Keratinocyte (primary cell): ENCODE data around the gene LIPF. TPM values are rescaled to one million over a fixed set of nuclear protein-coding genes. Genes with fewer than 3 reads are reported as not detected.

ENCODE experiments used
- DNase-seq: peaks from one replicate; pipeline ENCODE4 v3.0.0-alpha.2; 2011; ENCODE audit warnings: low read depth, missing footprints, low spot score
- FAIRE-seq: peaks from 2 replicates; lab custom pipeline; 2011; peaks lifted over from hg19 to GRCh38; lab: Jason Lieb, UNC
- H2AFZ ChIP-seq: 2 replicates; pipeline ENCODE4 v1.6.0; 2012; ENCODE audit warnings: low read length, control low read depth, inconsistent platforms; ENCODE audit not compliant: control insufficient read depth
- H3K27ac ChIP-seq: 2 replicates; pipeline ENCODE4 v1.5.1; 2011; ENCODE audit warnings: low read length; ENCODE audit not compliant: control insufficient read depth, insufficient read depth
- H3K27me3 ChIP-seq: 3 replicates; pipeline ENCODE4 v1.6.0; 2011; ENCODE audit warnings: low read length; ENCODE audit not compliant: control insufficient read depth, insufficient read depth; ENCODE audit errors: extremely low read depth
- H3K36me3 ChIP-seq, 2 experiments: 2 replicates in 1 of 2; 3 replicates in 1 of 2; pipeline ENCODE4 v1.5.1; 2011; ENCODE audit warnings: low read length in 2 of 2, mild to moderate bottlenecking in 1 of 2; ENCODE audit not compliant: control insufficient read depth in 2 of 2, insufficient read depth in 2 of 2; ENCODE audit errors: extremely low read depth in 1 of 2
- H3K4me1 ChIP-seq: 3 replicates; pipeline ENCODE4 v1.5.1; 2011; ENCODE audit warnings: low read length; ENCODE audit not compliant: control insufficient read depth, insufficient read depth; ENCODE audit errors: extremely low read depth
- H3K4me2 ChIP-seq: 3 replicates; pipeline ENCODE4 v1.6.0; 2011; ENCODE audit warnings: low read depth, low read length; ENCODE audit not compliant: control insufficient read depth, insufficient read depth; ENCODE audit errors: extremely low read depth
- H3K4me3 ChIP-seq, 3 experiments: fragments of 200-600 bp in 1 of 3; sonication (generic) in 1 of 3; 2 replicates in 2 of 3; 3 replicates in 1 of 3; pipeline ENCODE4 v1.5.1; 2011 to 2016; ENCODE audit warnings: low read length in 3 of 3, mild to moderate bottlenecking in 3 of 3, control low read depth in 2 of 3, inconsistent platforms in 1 of 3, low read depth in 1 of 3, mixed read lengths in 1 of 3, mixed run types in 1 of 3, moderate library complexity in 1 of 3; ENCODE audit not compliant: control insufficient read depth in 2 of 3, insufficient read depth in 2 of 3; ENCODE audit errors: extremely low read depth in 1 of 3
- H3K79me2 ChIP-seq: 2 replicates; pipeline ENCODE4 v1.6.0; 2012; ENCODE audit warnings: low read length; ENCODE audit not compliant: control insufficient read depth, insufficient read depth
- H3K9ac ChIP-seq: 3 replicates; pipeline ENCODE4 v1.6.0; 2011; ENCODE audit warnings: low read length; ENCODE audit not compliant: control insufficient read depth, insufficient read depth; ENCODE audit errors: extremely low read depth
- H3K9me1 ChIP-seq: 3 replicates; pipeline ENCODE4 v1.6.0; 2011; ENCODE audit warnings: low read length; ENCODE audit not compliant: control insufficient read depth, insufficient read depth; ENCODE audit errors: extremely low read depth
- H3K9me3 ChIP-seq: 2 replicates; pipeline ENCODE4 v1.5.1; 2012; ENCODE audit warnings: low read depth, low read length; ENCODE audit not compliant: control insufficient read depth
- H4K20me1 ChIP-seq: 3 replicates; pipeline ENCODE4 v1.6.0; 2011; ENCODE audit warnings: low read length; ENCODE audit not compliant: control insufficient read depth, insufficient read depth; ENCODE audit errors: extremely low read depth
- EZH2 ChIP-seq: IDR thresholded peaks from one replicate; pipeline ENCODE4 v1.6.1; 2012; ENCODE audit warnings: inconsistent platforms, mild to moderate bottlenecking, low read length, moderate library complexity
- dilution Hi-C: fragments of 300-500 bp; cut with MboI; formaldehyde crosslinking; loops from one replicate; pipeline ENCODE4 v1.7.0; 2020; ENCODE audit warnings: low sequenced_read_pairs; ENCODE audit not compliant: extremely low pct_ligation_motif_present
- polyA minus RNA-seq, 3 experiments: library from RNA; depleted of rRNA, polyadenylated mRNA; stranded (reverse); fragments of >200 nt; gene quantifications; 1 replicate in 1 of 3; 2 replicates in 1 of 3; 3 replicates in 1 of 3; pipeline ENCODE4 v1.2.3, GENCODE V29; 2011
- polyA plus RNA-seq, 5 experiments: library from polyadenylated mRNA; depleted of rRNA in 3 of 5; stranded (reverse) in 3 of 5; stranded (forward) in 1 of 5; unstranded in 1 of 5; fragments of >200 nt; gene quantifications; 1 replicate in 1 of 5; 2 replicates in 3 of 5; 3 replicates in 1 of 5; pipeline versions ENCODE4 v1.2.1 to v1.2.3, GENCODE V29; 2011 to 2012; ENCODE audit warnings: missing spikeins in 2 of 5, low read depth in 1 of 5, low replicate concordance in 1 of 5
- TF ChIP-seq, protein P1 (sequence below), 3 experiments: IDR thresholded peaks in 1 of 3; conservative IDR thresholded peaks in 1 of 3; optimal IDR thresholded peaks in 1 of 3; 2 replicates in 2 of 3; 3 replicates in 1 of 3; pipeline versions ENCODE3 to v1.5.1; 2011; ENCODE audit warnings: low read length in 3 of 3, mild to moderate bottlenecking in 3 of 3, moderate library complexity in 2 of 3, control low read depth in 1 of 3, inconsistent platforms in 1 of 3; ENCODE audit not compliant: insufficient read depth in 2 of 3; ENCODE audit errors: extremely low read depth in 1 of 3

LIPF gene, protein sequence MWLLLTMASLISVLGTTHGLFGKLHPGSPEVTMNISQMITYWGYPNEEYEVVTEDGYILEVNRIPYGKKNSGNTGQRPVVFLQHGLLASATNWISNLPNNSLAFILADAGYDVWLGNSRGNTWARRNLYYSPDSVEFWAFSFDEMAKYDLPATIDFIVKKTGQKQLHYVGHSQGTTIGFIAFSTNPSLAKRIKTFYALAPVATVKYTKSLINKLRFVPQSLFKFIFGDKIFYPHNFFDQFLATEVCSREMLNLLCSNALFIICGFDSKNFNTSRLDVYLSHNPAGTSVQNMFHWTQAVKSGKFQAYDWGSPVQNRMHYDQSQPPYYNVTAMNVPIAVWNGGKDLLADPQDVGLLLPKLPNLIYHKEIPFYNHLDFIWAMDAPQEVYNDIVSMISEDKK
- polyA plus RNA-seq (not detected in 3 replicates), polyA minus RNA-seq (not detected in 3 replicates)
- polyA plus RNA-seq (2011; ENCODE audit: low read depth): not detected
- polyA plus RNA-seq (2011; cell fraction: cytosol; rRNA removed): not detected in 2 replicates
- not detected in 2 replicates for polyA plus RNA-seq (2011; cell fraction: nucleus; rRNA removed)
- polyA plus RNA-seq (2012; ENCODE audit: low replicate concordance): not detected in 2 replicates
- not detected for polyA minus RNA-seq (2011; cell fraction: cytosol; rRNA and poly(A)+ RNA removed)
- not detected in 2 replicates for polyA minus RNA-seq (2011; cell fraction: nucleus; rRNA and poly(A)+ RNA removed)

DNA sequence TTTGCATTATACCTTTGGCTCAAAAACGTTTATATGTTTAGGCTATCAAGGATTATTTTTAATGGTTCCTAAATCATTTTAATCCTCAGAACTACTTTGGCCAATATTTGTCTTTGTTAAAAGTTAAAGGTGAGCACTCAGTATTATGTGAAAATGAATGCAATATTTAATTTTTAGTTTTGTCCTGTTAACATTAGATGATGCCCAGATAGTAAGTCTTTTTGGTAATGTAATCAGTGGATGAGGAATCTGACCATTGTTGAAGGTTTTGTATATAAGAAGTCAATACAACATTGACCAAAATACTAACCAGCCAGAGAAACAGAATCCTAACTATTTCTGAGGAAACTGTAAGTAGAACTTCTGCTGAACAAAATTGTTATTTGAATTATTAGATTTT is at the start of gene LIPF:
Gene LIPF (plus strand): TSS at position 301 of the 400 bp plus-strand sequence. CDS start 2,856 bp downstream, outside the sequence.
- H3K4me3 ChIP-seq: no peak within 1 kb of the TSS
- TF ChIP-seq EZH2: no peak
- TF ChIP-seq, protein P1, sequence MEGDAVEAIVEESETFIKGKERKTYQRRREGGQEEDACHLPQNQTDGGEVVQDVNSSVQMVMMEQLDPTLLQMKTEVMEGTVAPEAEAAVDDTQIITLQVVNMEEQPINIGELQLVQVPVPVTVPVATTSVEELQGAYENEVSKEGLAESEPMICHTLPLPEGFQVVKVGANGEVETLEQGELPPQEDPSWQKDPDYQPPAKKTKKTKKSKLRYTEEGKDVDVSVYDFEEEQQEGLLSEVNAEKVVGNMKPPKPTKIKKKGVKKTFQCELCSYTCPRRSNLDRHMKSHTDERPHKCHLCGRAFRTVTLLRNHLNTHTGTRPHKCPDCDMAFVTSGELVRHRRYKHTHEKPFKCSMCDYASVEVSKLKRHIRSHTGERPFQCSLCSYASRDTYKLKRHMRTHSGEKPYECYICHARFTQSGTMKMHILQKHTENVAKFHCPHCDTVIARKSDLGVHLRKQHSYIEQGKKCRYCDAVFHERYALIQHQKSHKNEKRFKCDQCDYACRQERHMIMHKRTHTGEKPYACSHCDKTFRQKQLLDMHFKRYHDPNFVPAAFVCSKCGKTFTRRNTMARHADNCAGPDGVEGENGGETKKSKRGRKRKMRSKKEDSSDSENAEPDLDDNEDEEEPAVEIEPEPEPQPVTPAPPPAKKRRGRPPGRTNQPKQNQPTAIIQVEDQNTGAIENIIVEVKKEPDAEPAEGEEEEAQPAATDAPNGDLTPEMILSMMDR (optimal IDR thresholded peaks at IDR 0.05 in 1 of 3, IDR thresholded peaks at IDR 0.05 in 1 of 3, conservative IDR thresholded peaks at IDR 0.05 in 1 of 3; ENCODE audit: extremely low read depth in 1 of 3, insufficient read depth in 2 of 3, low read length in 3 of 3): no peak
- H3K9me3 ChIP-seq: no peaks in the 10 kb centered on the region
- H3K27ac ChIP-seq: no peak within 1 kb of the TSS
- H3K79me2 ChIP-seq: no peaks in the 10 kb centered on the region
- dilution Hi-C loops: no loop called here
- FAIRE-seq: no peak
- no peaks in the 10 kb centered on the region for H4K20me1 ChIP-seq
- H3K27me3 ChIP-seq: no peaks in the 10 kb centered on the region
- H2AFZ ChIP-seq: no peak within 1 kb of the TSS
- no peak within 1 kb of the TSS for H3K4me2 ChIP-seq
- DNase-seq: no peak
- H3K36me3 ChIP-seq: no peaks in the 10 kb centered on the region
- no peak within 1 kb of the TSS for H3K9ac ChIP-seq
- no peaks in the 10 kb centered on the region for H3K4me1 ChIP-seq
- H3K9me1 ChIP-seq: no peaks in the 10 kb centered on the region

DNA sequence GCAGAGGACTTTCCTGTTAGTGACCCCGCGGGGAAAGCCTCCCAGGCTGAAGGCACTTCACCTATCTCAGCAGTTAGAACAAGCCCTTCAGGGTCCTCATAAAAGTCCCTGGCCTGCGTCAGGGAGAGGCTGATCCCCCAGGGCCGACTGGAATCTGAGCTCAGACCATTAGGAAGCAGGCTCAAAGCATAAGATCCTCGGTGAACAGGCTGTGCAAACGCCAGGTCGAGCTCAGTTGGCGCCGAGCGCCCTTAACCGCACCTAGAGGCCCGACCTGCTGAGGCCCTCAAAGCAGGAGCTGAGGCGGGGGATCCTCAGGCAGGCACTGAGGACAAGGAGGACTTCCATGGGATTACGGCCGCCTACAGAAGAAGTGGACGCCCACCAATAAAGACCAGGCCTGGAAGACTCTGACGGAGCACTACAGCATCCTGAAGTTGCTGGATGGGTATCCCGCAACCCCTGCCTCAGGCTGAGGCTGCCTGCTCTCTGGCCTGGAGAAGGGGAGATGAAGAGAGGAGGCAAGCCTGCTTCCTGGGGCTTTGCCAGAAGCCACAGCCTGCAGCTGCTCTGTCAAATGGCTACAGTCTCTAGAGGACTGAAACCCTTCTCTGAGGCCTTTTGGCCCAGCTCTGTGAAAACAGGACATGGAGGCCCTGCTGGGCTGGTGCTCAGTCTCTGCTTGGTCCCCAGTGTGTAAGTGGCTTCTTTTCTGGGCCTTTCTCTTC is 47.8 kb upstream of the LIPF start:
- Histone ChIP-seq H3K4me1 (no peaks in the 10 kb centered on the region), H3K9me1 (no peaks in the 10 kb centered on the region), H3K4me2 (no peak overlapping the region), H3K9ac (no peak overlapping the region), H3K27ac (no peak overlapping the region), H2AFZ (no peak overlapping the region), H3K79me2 (no peaks in the 10 kb centered on the region), H3K27me3 (no peaks in the 10 kb centered on the region), H3K9me3 (no peaks in the 10 kb centered on the region), H4K20me1 (no peaks in the 10 kb centered on the region), H3K4me3 (no peak overlapping the region), H3K36me3 (no peaks in the 10 kb centered on the region)
- TF ChIP-seq, protein P1 (optimal IDR thresholded peaks at IDR 0.05 in 1 of 3, IDR thresholded peaks at IDR 0.05 in 1 of 3, conservative IDR thresholded peaks at IDR 0.05 in 1 of 3; ENCODE audit: extremely low read depth in 1 of 3, insufficient read depth in 2 of 3, low read length in 3 of 3): no peak
- no peak for TF ChIP-seq EZH2
- no peak for DNase-seq
- dilution Hi-C loops: no loop called here
- FAIRE-seq: no peak
